Measurements from ENCODE around the gene RNF13. TPM values are rescaled to one million over a fixed set of nuclear protein-coding genes. Genes with fewer than 3 reads are reported as not detected.

RNF13 gene
- total RNA-seq: 138 TPM
- long read RNA-seq, transcript RNF13-201 (11 exons, 2,866 nt): minor isoform, 7 of 280 reads
- long read RNA-seq, transcript RNF13-203 (10 exons, 2,843 nt): major isoform, 205 of 280 reads
- long read RNA-seq, transcript RNF13-212 (10 exons, 1,027 nt): minor isoform, 15 of 280 reads
- long read RNA-seq, partial matches to known transcripts: 14 of 280 reads
- long read RNA-seq, other reads (novel, unspliced or antisense): 35 of 280 reads

- no peaks in the 10 kb centered on the region for H3K27me3 ChIP-seq (ENCODE audit: low read depth)
- H3K4me3 ChIP-seq: peak within 1 kb of the TSS; percentile 84
- TF ChIP-seq CTCF (IDR thresholded peaks at IDR 0.05): no peak
- no peaks in the 10 kb centered on the region for H3K36me3 ChIP-seq
- DNase-seq (peak; percentile 98), ATAC-seq (peak; percentile 97 to 98)
- H3K9me3 ChIP-seq: no peaks in the 10 kb centered on the region
- H3K4me1 ChIP-seq: peaks cover 46% of the 10 kb centered on the region
- H3K27ac ChIP-seq: peak within 1 kb of the TSS; percentile 99
- intact Hi-C loops (cut with DNase I): no loop called here
Observed at GRCh38 chr3:149812606-149813366, at the start of gene RNF13. RNF13 (plus strand) TSS chr3:149813215; CDS start chr3:149846027, 32,812 bp downstream.

- ATAC-seq (no peak), DNase-seq (no peak)
- Histone ChIP-seq H3K4me1 (no peaks in the 10 kb centered on the region), H3K36me3 (no peaks in the 10 kb centered on the region), H3K4me3 (no peak overlapping the region), H3K27me3 (ENCODE audit: low read depth) (no peaks in the 10 kb centered on the region), H3K27ac (no peak overlapping the region), H3K9me3 (no peaks in the 10 kb centered on the region)
- intact Hi-C loops (cut with DNase I): no loop called here
- no peak for TF ChIP-seq CTCF (IDR thresholded peaks at IDR 0.05)
Observed at GRCh38 chr3:149763565-149764195, 49.3 kb upstream of the RNF13 start.

- Histone ChIP-seq H3K4me1 (no peaks in the 10 kb centered on the region), H3K4me3 (no peak overlapping the region), H3K9me3 (no peaks in the 10 kb centered on the region), H3K27ac (no peak overlapping the region), H3K27me3 (ENCODE audit: low read depth) (no peaks in the 10 kb centered on the region), H3K36me3 (no peaks in the 10 kb centered on the region)
- intact Hi-C loops (cut with DNase I): no loop called here
- no peak for TF ChIP-seq CTCF (IDR thresholded peaks at IDR 0.05)
- no peak for ATAC-seq
- no peak for DNase-seq
Observed at GRCh38 chr3:149764302-149764701, 48.7 kb upstream of the RNF13 start.

GRCh38 chr3:149765762-149766334 is 47.2 kb upstream of the RNF13 start:
- DNase-seq (no peak), ATAC-seq (peak in 1 of 2 donors; percentile 39)
- H3K27me3 ChIP-seq (ENCODE audit: low read depth): no peaks in the 10 kb centered on the region
- H3K4me1 ChIP-seq: no peaks in the 10 kb centered on the region
- intact Hi-C loops (cut with DNase I): no loop called here
- H3K36me3 ChIP-seq: no peaks in the 10 kb centered on the region
- H3K4me3 ChIP-seq: no peak overlapping the region
- H3K27ac ChIP-seq: no peak overlapping the region
- H3K9me3 ChIP-seq: no peaks in the 10 kb centered on the region
- TF ChIP-seq CTCF (IDR thresholded peaks at IDR 0.05): peak; percentile 42

- intact Hi-C loops (cut with DNase I): no loop called here
Observed at GRCh38 chr3:149767720-149768119, 45.3 kb upstream of the RNF13 start.

More at GRCh38 chr3:149767720-149768119, 45.3 kb upstream of the RNF13 start:
- Histone ChIP-seq H3K4me3 (no peak overlapping the region), H3K27me3 (ENCODE audit: low read depth) (no peaks in the 10 kb centered on the region), H3K36me3 (no peaks in the 10 kb centered on the region), H3K9me3 (no peaks in the 10 kb centered on the region), H3K4me1 (no peaks in the 10 kb centered on the region), H3K27ac (no peak overlapping the region)
- no peak for ATAC-seq
- no peak for DNase-seq
- TF ChIP-seq CTCF (IDR thresholded peaks at IDR 0.05): no peak
